CD14-positive monocyte (primary cell): Measurements from ENCODE around the gene PKMYT1. TPM values are rescaled to one million over a fixed set of nuclear protein-coding genes. Genes with fewer than 3 reads are reported as not detected.

ENCODE experiments used
- DNase-seq, 3 donors: peaks; one replicate each; pipeline ENCODE4 v3.0.0-alpha.2; 2011 to 2022
- H2AFZ ChIP-seq: 2 replicates; pipeline ENCODE4 v1.6.0; 2012; ENCODE audit warnings: mild to moderate bottlenecking, low read depth, low read length, inconsistent platforms; ENCODE audit not compliant: insufficient read depth, poor library complexity, severe bottlenecking
- H3K27ac ChIP-seq, 2 donors: 1 replicate in 1 of 2; 2 replicates in 1 of 2; pipeline ENCODE4 v1.5.1; 2012 to 2013; ENCODE audit warnings: low read length in 2 of 2, control low read depth in 1 of 2, inconsistent platforms in 1 of 2, low read depth in 1 of 2, mild to moderate bottlenecking in 1 of 2
- H3K27me3 ChIP-seq, 2 donors: one replicate each; pipeline versions ENCODE4 v1.6.0 to v1.6.1; 2011 to 2013; ENCODE audit warnings: low read length in 2 of 2; ENCODE audit not compliant: control insufficient read depth in 2 of 2, insufficient read depth in 2 of 2
- H3K36me3 ChIP-seq, 2 donors: replicated peaks in 1 of 2; 1 replicate in 1 of 2; 2 replicates in 1 of 2; pipeline versions ENCODE4 v1.5.1 to v1.6.1; 2012 to 2013; ENCODE audit warnings: low read length in 2 of 2, control low read depth in 1 of 2, inconsistent platforms in 1 of 2, mild to moderate bottlenecking in 1 of 2; ENCODE audit not compliant: insufficient read depth in 2 of 2, control insufficient read depth in 1 of 2
- H3K4me1 ChIP-seq, 2 donors: 1 replicate in 1 of 2; 2 replicates in 1 of 2; pipeline versions ENCODE4 v1.5.1 to v1.6.1; 2012 to 2013; ENCODE audit warnings: low read length in 2 of 2, control low read depth in 1 of 2, inconsistent platforms in 1 of 2, mild to moderate bottlenecking in 1 of 2, moderate library complexity in 1 of 2; ENCODE audit not compliant: insufficient read depth in 2 of 2, control insufficient read depth in 1 of 2
- H3K4me2 ChIP-seq: replicated peaks from 2 replicates; pipeline ENCODE3; 2012; ENCODE audit warnings: low read length, moderate library complexity, mild to moderate bottlenecking; ENCODE audit not compliant: poor library complexity, severe bottlenecking; ENCODE audit errors: extremely low read depth
- H3K4me3 ChIP-seq, 3 experiments: fragments of 200-600 bp in 1 of 3; sonication (generic) in 1 of 3; replicated peaks in 1 of 3; 1 replicate in 2 of 3; 2 replicates in 1 of 3; pipeline ENCODE4 v1.5.1; 2011 to 2013; ENCODE audit warnings: low read length in 3 of 3, mild to moderate bottlenecking in 3 of 3, control low read depth in 2 of 3, low read depth in 2 of 3, inconsistent platforms in 1 of 3, moderate library complexity in 1 of 3
- H3K79me2 ChIP-seq: 2 replicates; pipeline ENCODE4 v1.6.0; 2012; ENCODE audit warnings: mild to moderate bottlenecking, control low read depth, inconsistent platforms, low read length, moderate library complexity; ENCODE audit not compliant: insufficient read depth
- H3K9ac ChIP-seq: 2 replicates; pipeline ENCODE4 v1.6.0; 2017; ENCODE audit warnings: low read length, mild to moderate bottlenecking; ENCODE audit not compliant: insufficient read depth, poor library complexity, severe bottlenecking
- H3K9me3 ChIP-seq, 2 donors: replicated peaks in 1 of 2; 1 replicate in 1 of 2; 2 replicates in 1 of 2; pipeline versions ENCODE4 v1.5.1 to v1.6.1; 2012 to 2013; ENCODE audit warnings: low read length in 2 of 2, control low read depth in 1 of 2; ENCODE audit not compliant: control insufficient read depth in 1 of 2, insufficient read depth in 1 of 2
- H4K20me1 ChIP-seq: 2 replicates; pipeline ENCODE4 v1.6.0; 2012; ENCODE audit warnings: mild to moderate bottlenecking, low read length, control low read depth, moderate library complexity; ENCODE audit not compliant: insufficient read depth
- H3K27ac Mint-ChIP-seq, 7 donors: one replicate each; pipeline ENCODE4 v1.8.0; 2020; ENCODE audit warnings: mild to moderate bottlenecking in 7 of 7, mixed read lengths in 7 of 7, moderate library complexity in 6 of 7, inconsistent platforms in 2 of 7
- H3K27me3 Mint-ChIP-seq, 3 donors: one replicate each; pipeline ENCODE4 v1.8.0; 2021 to 2022; ENCODE audit warnings: low read depth in 3 of 3, mild to moderate bottlenecking in 3 of 3, mixed read lengths in 3 of 3, moderate library complexity in 3 of 3, inconsistent platforms in 1 of 3
- H3K36me3 Mint-ChIP-seq, 2 donors: one replicate each; pipeline ENCODE4 v1.8.0; 2020; ENCODE audit warnings: mixed read lengths in 2 of 2, inconsistent platforms in 1 of 2, mild to moderate bottlenecking in 1 of 2
- H3K4me1 Mint-ChIP-seq: one replicate; pipeline ENCODE4 v1.8.0; 2020; ENCODE audit warnings: mild to moderate bottlenecking, mixed read lengths
- H3K4me3 Mint-ChIP-seq, 2 donors: one replicate each; pipeline ENCODE4 v1.8.0; 2020; ENCODE audit warnings: mild to moderate bottlenecking in 2 of 2, mixed read lengths in 2 of 2, moderate library complexity in 1 of 2
- H3K9me3 Mint-ChIP-seq, 7 donors: one replicate each; pipeline ENCODE4 v1.8.0; 2020 to 2022; ENCODE audit warnings: mixed read lengths in 7 of 7, mild to moderate bottlenecking in 6 of 7, moderate library complexity in 6 of 7, inconsistent platforms in 2 of 7
- WGBS: methylation state at CpG from one replicate; pipeline ENCODE4 v1.1.5; 2013; ENCODE audit warnings: missing lambda C conversion rate; ENCODE audit not compliant: insufficient coverage; 5-methylcytosine and 5-hydroxymethylcytosine counted together
- intact Hi-C, 2 donors: fragments of 100-400 bp; cut with micrococcal nuclease; formaldehyde crosslinking; loops; one replicate each; pipeline versions ENCODE4 v1.15.0 to v1.15.1; 2023
- polyA plus RNA-seq, 3 donors: library from polyadenylated mRNA; depleted of rRNA in 1 of 3; unstranded in 2 of 3; stranded (reverse) in 1 of 3; fragments of 300-500 nt in 2 of 3; fragments of >200 nt in 1 of 3; fragmentation: Illumina TruSeq in 2 of 3; gene quantifications; 1 replicate in 2 of 3; 2 replicates in 1 of 3; pipeline ENCODE4 v1.2.3, GENCODE V29; 2012 to 2021
- TF ChIP-seq, protein P1 (sequence below): fragments of 200-600 bp; IDR thresholded peaks from one replicate; pipeline ENCODE4 v1.8.0; 2022; ENCODE audit warnings: antibody characterized with exemption, mild to moderate bottlenecking

The PKMYT1 gene
- polyA plus RNA-seq, 3 donors = 0.39 to 3.2 (median 3.0) TPM

DNA sequence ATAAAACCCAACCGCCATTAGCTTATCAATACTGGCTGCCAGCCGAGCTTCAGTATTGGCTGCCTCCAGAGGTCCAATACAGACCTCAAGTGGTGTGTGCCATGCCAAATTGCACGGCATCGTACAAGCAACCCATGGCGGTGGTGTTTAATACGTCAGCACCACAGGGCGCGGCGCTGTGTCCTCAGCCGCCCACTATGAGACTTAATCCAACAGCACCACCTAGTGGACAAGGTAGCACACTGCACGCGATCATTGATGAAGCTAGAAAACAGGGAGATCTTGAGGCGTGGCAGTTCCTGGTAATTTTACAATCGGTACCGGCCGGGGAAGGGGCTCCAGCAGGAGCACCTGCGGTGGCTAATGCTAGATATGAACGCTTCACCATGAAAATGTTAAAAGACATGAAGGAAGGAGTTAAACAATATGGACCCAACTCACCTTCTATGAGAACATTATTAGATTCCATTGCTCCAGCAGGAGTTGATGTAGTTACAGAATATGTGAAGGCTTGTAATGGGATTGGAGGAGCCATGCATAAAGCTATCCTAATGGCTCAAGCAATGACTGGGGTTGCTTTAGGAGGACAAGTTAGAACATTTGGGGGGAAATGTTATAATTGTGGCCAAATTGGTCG lies 53.1 kb downstream of the PKMYT1 start:
- peak overlapping the region in 3 of 7 donors; percentile 9 to 82 (median 43) for H3K27ac Mint-ChIP-seq

DNA sequence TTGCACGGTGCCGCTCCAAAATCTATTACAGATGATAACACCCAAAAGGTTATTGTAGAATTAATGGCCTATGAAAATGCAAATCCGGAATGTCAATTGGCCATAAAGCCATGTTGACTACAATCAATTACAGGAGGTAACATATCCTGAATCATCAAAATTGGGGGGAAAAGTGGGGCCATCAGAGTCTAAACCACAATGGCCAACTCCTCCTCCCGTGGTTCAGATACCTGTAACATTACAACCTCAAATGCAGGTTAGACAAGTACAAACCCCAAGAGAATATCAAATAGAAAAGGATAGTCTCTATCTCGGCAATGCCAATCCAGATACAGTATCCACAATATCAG lies 53.6 kb downstream of the PKMYT1 start:
- H3K36me3 Mint-ChIP-seq = peaks cover 21 to 44% of the 10 kb centered on the region in 2 donors
- WGBS = 17% methylated on average over 1 of the region's 5 CpGs
- peak overlapping the region; percentile 56 for H2AFZ ChIP-seq

More for the DNA sequence above, 53.1 kb downstream of the PKMYT1 start:
- Mint-ChIP-seq H3K4me1 (peaks cover 8% of the 10 kb centered on the region), H3K27me3 (no peaks in the 10 kb centered on the region), H3K36me3 (peaks cover 16 to 40% of the 10 kb centered on the region in 2 donors), H3K4me3 (no peak overlapping the region), H3K9me3 (peaks cover 0 to 3% (median 0%) of the 10 kb centered on the region in 7 donors)
- WGBS = 5% methylated on average over 15 of the region's 19 CpGs
- TF ChIP-seq, protein P1, sequence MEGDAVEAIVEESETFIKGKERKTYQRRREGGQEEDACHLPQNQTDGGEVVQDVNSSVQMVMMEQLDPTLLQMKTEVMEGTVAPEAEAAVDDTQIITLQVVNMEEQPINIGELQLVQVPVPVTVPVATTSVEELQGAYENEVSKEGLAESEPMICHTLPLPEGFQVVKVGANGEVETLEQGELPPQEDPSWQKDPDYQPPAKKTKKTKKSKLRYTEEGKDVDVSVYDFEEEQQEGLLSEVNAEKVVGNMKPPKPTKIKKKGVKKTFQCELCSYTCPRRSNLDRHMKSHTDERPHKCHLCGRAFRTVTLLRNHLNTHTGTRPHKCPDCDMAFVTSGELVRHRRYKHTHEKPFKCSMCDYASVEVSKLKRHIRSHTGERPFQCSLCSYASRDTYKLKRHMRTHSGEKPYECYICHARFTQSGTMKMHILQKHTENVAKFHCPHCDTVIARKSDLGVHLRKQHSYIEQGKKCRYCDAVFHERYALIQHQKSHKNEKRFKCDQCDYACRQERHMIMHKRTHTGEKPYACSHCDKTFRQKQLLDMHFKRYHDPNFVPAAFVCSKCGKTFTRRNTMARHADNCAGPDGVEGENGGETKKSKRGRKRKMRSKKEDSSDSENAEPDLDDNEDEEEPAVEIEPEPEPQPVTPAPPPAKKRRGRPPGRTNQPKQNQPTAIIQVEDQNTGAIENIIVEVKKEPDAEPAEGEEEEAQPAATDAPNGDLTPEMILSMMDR = peak; percentile 95
- DNase-seq = peak; percentile 86 to 92 (median 90)
- no peak overlapping the region for H3K9ac ChIP-seq
- peak overlapping the region in 1 of 3 experiments; percentile 31 for H3K4me3 ChIP-seq
- H4K20me1 ChIP-seq = peaks cover 6% of the 10 kb centered on the region
- H3K79me2 ChIP-seq = no peaks in the 10 kb centered on the region
- no peaks in the 10 kb centered on the region for H3K27me3 ChIP-seq
- peaks cover 17 to 27% of the 10 kb centered on the region in 2 donors for H3K36me3 ChIP-seq
- peaks cover 6 to 8% of the 10 kb centered on the region in 2 donors for H3K4me1 ChIP-seq
- no peaks in the 10 kb centered on the region for H3K9me3 ChIP-seq
- peak overlapping the region; percentile 56 for H2AFZ ChIP-seq
- H3K27ac ChIP-seq = no peak overlapping the region
- intact Hi-C loops = loop anchor here in 1 of 2 donors (2.0 kb wide), 1 partner anchor 88 kb away; no protein-coding TSS in a partner anchor
- peak overlapping the region; percentile 55 for H3K4me2 ChIP-seq

More for the DNA sequence above, 53.6 kb downstream of the PKMYT1 start:
- Histone ChIP-seq H4K20me1 (peaks cover 6% of the 10 kb centered on the region), H3K9ac (no peak overlapping the region), H3K4me1 (peaks cover 6 to 8% of the 10 kb centered on the region in 2 donors), H3K79me2 (no peaks in the 10 kb centered on the region), H3K9me3 (no peaks in the 10 kb centered on the region), H3K4me3 (peak overlapping the region in 1 of 3 experiments; percentile 31), H3K27me3 (no peaks in the 10 kb centered on the region), H3K36me3 (peaks cover 20 to 32% of the 10 kb centered on the region in 2 donors), H3K27ac (no peak overlapping the region), H3K4me2 (peak overlapping the region; percentile 55)
- DNase-seq = no peak
- TF ChIP-seq, protein P1 = no peak
- Mint-ChIP-seq H3K27ac (peak overlapping the region in 1 of 7 donors; percentile 43), H3K4me1 (peaks cover 8% of the 10 kb centered on the region), H3K9me3 (peaks cover 0 to 3% (median 0%) of the 10 kb centered on the region in 7 donors), H3K4me3 (no peak overlapping the region), H3K27me3 (no peaks in the 10 kb centered on the region)
- intact Hi-C loops = loop anchor here in 1 of 2 donors (2.0 kb wide), 1 partner anchor 88 kb away; no protein-coding TSS in a partner anchor
